ENCODE results near the gene GRK4.

Gene GRK4

DNA sequence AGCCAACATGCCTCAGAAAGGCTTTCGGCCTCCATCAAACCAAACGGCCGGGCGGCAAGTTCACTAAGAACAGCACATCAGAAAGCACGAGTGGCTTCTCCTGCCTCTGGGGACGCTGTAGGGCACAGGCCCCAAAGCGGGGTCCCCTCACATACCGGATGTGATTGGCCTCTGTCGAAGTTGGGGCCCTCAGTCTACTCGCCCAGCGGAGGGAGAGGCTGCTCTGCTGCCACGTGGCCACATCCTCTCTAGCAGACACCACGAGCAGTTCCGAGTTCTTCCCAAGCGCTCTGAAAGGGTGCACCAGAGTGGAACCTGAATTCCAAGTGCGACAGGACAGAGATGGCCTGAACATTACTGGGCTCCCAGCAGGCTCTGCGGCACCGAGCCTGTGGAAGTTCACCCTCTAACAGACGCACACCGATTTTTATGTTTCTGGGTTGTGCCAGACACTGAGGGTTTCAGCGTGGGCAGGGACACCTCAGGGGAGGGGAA, 21.3 kb upstream of the GRK4 start:
- Histone ChIP-seq H3K4me2 (ENCODE audit: low read depth, low read length, poor library complexity, severe bottlenecking) (no peak overlapping the region), H3K79me2 (ENCODE audit: insufficient read depth, low read length) (no peaks in the 10 kb centered on the region), H3K36me3 (ENCODE audit: low read length) (peaks cover 9% of the 10 kb centered on the region), H3K9me3 (ENCODE audit: insufficient read depth, low read length) (no peaks in the 10 kb centered on the region), H3K9ac (ENCODE audit: low read length) (no peak overlapping the region), H4K20me1 (ENCODE audit: low read depth, low read length) (no peaks in the 10 kb centered on the region), H3K27ac (ENCODE audit: low read depth, low read length) (no peak overlapping the region), H3K9me2 (replicated peaks; ENCODE audit: insufficient read depth, low read length) (no peaks in the 10 kb centered on the region), H3K4me3 (ENCODE audit: insufficient read depth, low read length, poor library complexity, severe bottlenecking) (no peak overlapping the region), H2AFZ (ENCODE audit: low read depth, low read length, severe bottlenecking) (no peak overlapping the region), H3F3A (ENCODE audit: insufficient read depth) (0 out of 2 replicates have a peak, but pooled peaks cover 2% of the 10 kb centered on the region), H3K27me3 (ENCODE audit: low read length) (no peaks in the 10 kb centered on the region)
- TF ChIP-seq, protein P1, sequence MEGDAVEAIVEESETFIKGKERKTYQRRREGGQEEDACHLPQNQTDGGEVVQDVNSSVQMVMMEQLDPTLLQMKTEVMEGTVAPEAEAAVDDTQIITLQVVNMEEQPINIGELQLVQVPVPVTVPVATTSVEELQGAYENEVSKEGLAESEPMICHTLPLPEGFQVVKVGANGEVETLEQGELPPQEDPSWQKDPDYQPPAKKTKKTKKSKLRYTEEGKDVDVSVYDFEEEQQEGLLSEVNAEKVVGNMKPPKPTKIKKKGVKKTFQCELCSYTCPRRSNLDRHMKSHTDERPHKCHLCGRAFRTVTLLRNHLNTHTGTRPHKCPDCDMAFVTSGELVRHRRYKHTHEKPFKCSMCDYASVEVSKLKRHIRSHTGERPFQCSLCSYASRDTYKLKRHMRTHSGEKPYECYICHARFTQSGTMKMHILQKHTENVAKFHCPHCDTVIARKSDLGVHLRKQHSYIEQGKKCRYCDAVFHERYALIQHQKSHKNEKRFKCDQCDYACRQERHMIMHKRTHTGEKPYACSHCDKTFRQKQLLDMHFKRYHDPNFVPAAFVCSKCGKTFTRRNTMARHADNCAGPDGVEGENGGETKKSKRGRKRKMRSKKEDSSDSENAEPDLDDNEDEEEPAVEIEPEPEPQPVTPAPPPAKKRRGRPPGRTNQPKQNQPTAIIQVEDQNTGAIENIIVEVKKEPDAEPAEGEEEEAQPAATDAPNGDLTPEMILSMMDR (IDR thresholded peaks at IDR 0.05; ENCODE audit: insufficient read depth, low read length, poor library complexity, severe bottlenecking): no peak
- TF ChIP-seq EZH2phosphoT487 (conservative IDR thresholded peaks at IDR 0.05; ENCODE audit: low read length): no peak

DNA sequence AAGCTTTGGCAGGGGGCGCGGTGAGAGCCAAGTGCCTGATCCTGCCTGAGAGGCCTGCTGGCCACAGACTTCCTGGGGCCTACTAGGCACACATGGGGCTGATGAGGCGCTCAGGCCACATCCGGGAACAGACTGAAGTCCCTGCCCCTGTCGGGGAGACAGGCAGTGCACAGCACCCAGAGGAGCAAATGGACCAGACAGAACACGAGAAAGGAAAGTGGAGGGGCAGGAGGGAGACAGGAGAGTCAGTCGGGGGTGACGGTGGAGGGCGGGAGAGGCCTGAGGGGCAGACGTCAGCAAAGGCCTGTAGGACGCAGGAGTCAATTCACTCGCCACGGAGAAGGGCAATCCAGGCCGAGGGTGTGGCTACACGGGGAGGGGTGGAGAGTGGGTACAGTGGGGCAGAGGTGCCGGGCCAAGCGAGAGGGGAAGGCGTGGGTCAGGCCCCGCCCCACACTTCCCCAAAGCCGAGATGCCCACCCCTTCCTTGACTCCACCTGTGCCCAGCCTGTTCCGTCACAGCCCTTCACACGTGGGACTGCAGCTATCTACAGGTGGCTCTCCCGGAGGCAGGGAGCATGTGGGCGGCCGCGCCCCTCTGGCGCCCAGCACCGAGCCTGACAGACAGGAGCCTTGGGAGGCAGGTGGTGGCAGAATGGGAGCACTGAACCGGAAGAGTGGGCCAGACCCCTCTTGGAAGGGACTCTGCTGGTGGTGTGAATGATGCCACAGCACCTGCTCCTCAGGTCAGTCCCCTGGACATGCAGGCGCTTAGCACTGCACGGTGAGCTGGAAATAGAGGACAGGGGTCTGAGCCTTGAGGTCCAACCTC, 20.6 kb upstream of the GRK4 start:
- H4K20me1 ChIP-seq (ENCODE audit: low read depth, low read length): no peaks in the 10 kb centered on the region
- H3K27ac ChIP-seq (ENCODE audit: low read depth, low read length): no peak overlapping the region
- H3K36me3 ChIP-seq (ENCODE audit: low read length): peaks cover 9% of the 10 kb centered on the region
- no peak overlapping the region for H3K4me3 ChIP-seq (ENCODE audit: insufficient read depth, low read length, poor library complexity, severe bottlenecking)
- no peaks in the 10 kb centered on the region for H3K27me3 ChIP-seq (ENCODE audit: low read length)
- H3K9ac ChIP-seq (ENCODE audit: low read length): no peak overlapping the region
- no peaks in the 10 kb centered on the region for H3K9me3 ChIP-seq (ENCODE audit: insufficient read depth, low read length)
- no peaks in the 10 kb centered on the region for H3K9me2 ChIP-seq (replicated peaks; ENCODE audit: insufficient read depth, low read length)
- H3F3A ChIP-seq (ENCODE audit: insufficient read depth): no peaks in the 10 kb centered on the region
- H2AFZ ChIP-seq (ENCODE audit: low read depth, low read length, severe bottlenecking): no peak overlapping the region
- no peaks in the 10 kb centered on the region for H3K79me2 ChIP-seq (ENCODE audit: insufficient read depth, low read length)
- no peak for TF ChIP-seq EZH2phosphoT487 (conservative IDR thresholded peaks at IDR 0.05; ENCODE audit: low read length)
- TF ChIP-seq, protein P1 (IDR thresholded peaks at IDR 0.05; ENCODE audit: insufficient read depth, low read length, poor library complexity, severe bottlenecking): no peak
- H3K4me2 ChIP-seq (ENCODE audit: low read depth, low read length, poor library complexity, severe bottlenecking): no peak overlapping the region

DNA sequence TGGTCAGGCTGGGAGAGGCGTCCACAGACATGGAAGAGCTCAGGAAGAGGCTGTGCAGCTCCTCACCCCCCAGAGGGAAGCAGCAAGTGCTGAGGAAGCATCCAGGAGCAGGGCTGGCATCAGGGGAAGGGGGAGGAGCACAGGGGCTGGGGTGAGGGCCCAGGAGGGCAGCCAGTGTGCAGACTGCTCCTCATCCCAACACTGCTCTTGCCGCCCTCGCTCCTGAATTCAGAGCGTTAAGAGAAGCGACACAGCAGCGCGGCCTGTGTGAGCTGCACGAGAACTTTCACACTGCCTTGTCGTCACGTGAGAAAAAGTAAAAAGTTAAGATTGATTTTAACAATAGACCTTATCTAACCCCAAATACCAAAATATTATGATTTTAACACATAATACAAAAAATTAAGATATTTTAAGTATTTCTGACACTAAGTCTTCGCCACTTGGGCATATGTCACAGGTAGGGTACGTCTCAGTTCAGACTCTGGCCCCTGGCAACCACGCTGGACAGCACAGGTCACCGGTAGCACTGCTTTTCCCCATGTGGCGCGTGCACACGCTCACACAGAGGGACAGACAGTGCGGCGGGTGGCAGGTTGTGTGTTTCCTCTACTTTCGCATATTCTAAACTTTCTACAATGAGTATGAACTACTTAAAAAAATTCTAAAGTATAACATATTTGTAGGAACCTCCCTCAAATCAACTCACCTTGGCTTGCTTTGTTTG, 19.8 kb upstream of the GRK4 start:
- Histone ChIP-seq H3K9me3 (ENCODE audit: insufficient read depth, low read length) (no peaks in the 10 kb centered on the region), H3K4me3 (ENCODE audit: insufficient read depth, low read length, poor library complexity, severe bottlenecking) (no peak overlapping the region), H3K4me2 (ENCODE audit: low read depth, low read length, poor library complexity, severe bottlenecking) (no peak overlapping the region), H3K9me2 (replicated peaks; ENCODE audit: insufficient read depth, low read length) (no peaks in the 10 kb centered on the region), H3K27ac (ENCODE audit: low read depth, low read length) (no peak overlapping the region), H2AFZ (ENCODE audit: low read depth, low read length, severe bottlenecking) (no peak overlapping the region), H3K27me3 (ENCODE audit: low read length) (no peaks in the 10 kb centered on the region), H3K79me2 (ENCODE audit: insufficient read depth, low read length) (no peaks in the 10 kb centered on the region), H3F3A (ENCODE audit: insufficient read depth) (no peaks in the 10 kb centered on the region), H3K36me3 (ENCODE audit: low read length) (peaks cover 9% of the 10 kb centered on the region), H4K20me1 (ENCODE audit: low read depth, low read length) (no peaks in the 10 kb centered on the region), H3K9ac (ENCODE audit: low read length) (no peak overlapping the region)
- no peak for TF ChIP-seq EZH2phosphoT487 (conservative IDR thresholded peaks at IDR 0.05; ENCODE audit: low read length)
- TF ChIP-seq, protein P1 (IDR thresholded peaks at IDR 0.05; ENCODE audit: insufficient read depth, low read length, poor library complexity, severe bottlenecking): no peak
